WTC11 (cell line): ENCODE measurements around the gene MICA. TPM values are rescaled to one million over a fixed set of nuclear protein-coding genes. Genes with fewer than 3 reads are reported as not detected.
"Not testable (repeated sequence)": the region's sequence is repeated elsewhere in the genome, so short reads cannot be mapped to it uniquely, and the experiment has no call there.

Experiments used
- ATAC-seq: fragments of 200-7000 bp; cut with Tn5 transposase; 2 replicates; pipeline ENCODE4 v1.10.0; 2021; ENCODE audit warnings: mild to moderate bottlenecking, moderate library complexity
- CTCF ChIA-PET: fragments of 300-600 bp; sonication (Branson Sonifier 250); formaldehyde crosslinking; loops from one replicate; lab custom pipeline; 2021; ENCODE audit warnings: antibody characterized with exemption; lab: Charles Lee
- POLR2A ChIA-PET: fragments of 350-600 bp; sonication (Branson Sonifier 250); formaldehyde crosslinking; loops from one replicate; lab custom pipeline; 2021; ENCODE audit warnings: antibody characterized with exemption; lab: Charles Lee
- DNase-seq: peaks from one replicate; pipeline ENCODE4 v3.0.0; 2021; ENCODE audit warnings: low spot score
- H3K27ac Mint-ChIP-seq: 2 replicates; pipeline ENCODE4 v1.8.0; 2021; ENCODE audit warnings: mixed read lengths
- H3K27me3 Mint-ChIP-seq: 2 replicates; pipeline ENCODE4 v1.8.0; 2021; ENCODE audit warnings: low read depth, mild to moderate bottlenecking, moderate library complexity, mixed read lengths
- H3K36me3 Mint-ChIP-seq: 2 replicates; pipeline ENCODE4 v1.8.0; 2021; ENCODE audit warnings: mixed read lengths
- H3K4me1 Mint-ChIP-seq: 2 replicates; pipeline ENCODE4 v1.8.0; 2022; ENCODE audit warnings: mixed read lengths
- H3K4me3 Mint-ChIP-seq: 2 replicates; pipeline ENCODE4 v1.8.0; 2021; ENCODE audit warnings: mild to moderate bottlenecking, moderate library complexity, mixed read lengths
- H3K9me3 Mint-ChIP-seq: 2 replicates; pipeline ENCODE4 v1.8.0; 2021; ENCODE audit warnings: mixed read lengths
- ATF2 ChIP-seq: sonication (generic); formaldehyde crosslinking; IDR thresholded peaks from 2 replicates; pipeline ENCODE4 v1.8.1; 2022; ENCODE audit warnings: low read depth, missing genetic modification reagents, borderline replicate concordance
- ATF3 ChIP-seq: sonication (generic); formaldehyde crosslinking; conservative IDR thresholded peaks from 2 replicates; pipeline ENCODE4 v1.8.1; 2022; ENCODE audit warnings: mild to moderate bottlenecking, missing genetic modification reagents
- CREB1 ChIP-seq: sonication (generic); formaldehyde crosslinking; IDR thresholded peaks from 2 replicates; pipeline ENCODE4 v1.8.0; 2023; ENCODE audit warnings: mild to moderate bottlenecking, missing genetic modification reagents
- CREM ChIP-seq: sonication (generic); formaldehyde crosslinking; IDR thresholded peaks from 2 replicates; pipeline ENCODE4 v1.8.1; 2022; ENCODE audit warnings: mild to moderate bottlenecking, missing genetic modification reagents, moderate library complexity
- E2F1 ChIP-seq: sonication (generic); formaldehyde crosslinking; IDR thresholded peaks from 2 replicates; pipeline ENCODE4 v1.8.0; 2022; ENCODE audit warnings: mild to moderate bottlenecking, missing genetic modification reagents
- ELF4 ChIP-seq: sonication (generic); formaldehyde crosslinking; IDR thresholded peaks from 2 replicates; pipeline ENCODE4 v1.8.1; 2022; ENCODE audit warnings: low read depth, mild to moderate bottlenecking, moderate library complexity, missing genetic modification reagents
- ERG ChIP-seq: fragments of 250-450 bp; sonication (Bioruptor Pico); IDR thresholded peaks from 2 replicates; pipeline ENCODE4 v1.8.0; 2021; ENCODE audit warnings: mild to moderate bottlenecking
- ESRRA ChIP-seq: sonication (generic); formaldehyde crosslinking; IDR thresholded peaks from 2 replicates; pipeline ENCODE4 v1.8.1; 2022; ENCODE audit warnings: mild to moderate bottlenecking, missing genetic modification reagents, borderline replicate concordance
- MAX ChIP-seq: sonication (generic); formaldehyde crosslinking; IDR thresholded peaks from 2 replicates; pipeline ENCODE4 v1.8.0; 2022; ENCODE audit warnings: mild to moderate bottlenecking, missing genetic modification reagents
- MLX ChIP-seq: sonication (generic); formaldehyde crosslinking; IDR thresholded peaks from 2 replicates; pipeline ENCODE4 v1.8.1; 2023; ENCODE audit warnings: mild to moderate bottlenecking, missing genetic modification reagents, moderate library complexity
- NFATC4 ChIP-seq: fragments of 250-450 bp; sonication (Bioruptor Pico); IDR thresholded peaks from 2 replicates; pipeline ENCODE4 v1.9.0; 2021; ENCODE audit warnings: mild to moderate bottlenecking
- OVOL2 ChIP-seq: fragments of 250-450 bp; sonication (Bioruptor Pico); IDR thresholded peaks from 2 replicates; pipeline ENCODE4 v1.9.0; 2021; ENCODE audit warnings: mild to moderate bottlenecking, borderline replicate concordance
- PRDM15 ChIP-seq: sonication (generic); formaldehyde crosslinking; IDR thresholded peaks from 2 replicates; pipeline ENCODE4 v1.8.0; 2022; ENCODE audit warnings: missing genetic modification reagents
- SMAD3 ChIP-seq: sonication (generic); formaldehyde crosslinking; IDR thresholded peaks from 2 replicates; pipeline ENCODE4 v1.8.0; 2022; ENCODE audit warnings: missing genetic modification reagents, mild to moderate bottlenecking, borderline replicate concordance
- SMAD4 ChIP-seq: sonication (generic); formaldehyde crosslinking; IDR thresholded peaks from 2 replicates; pipeline ENCODE4 v1.8.0; 2022; ENCODE audit warnings: mild to moderate bottlenecking, missing genetic modification reagents
- SOX15 ChIP-seq: fragments of 250-450 bp; sonication (Bioruptor Pico); IDR thresholded peaks from 2 replicates; pipeline ENCODE4 v1.9.0; 2021; ENCODE audit warnings: mild to moderate bottlenecking
- TCF7 ChIP-seq: sonication (generic); formaldehyde crosslinking; IDR thresholded peaks from 2 replicates; pipeline ENCODE4 v1.8.0; 2022; ENCODE audit warnings: mild to moderate bottlenecking, low read depth, missing genetic modification reagents, moderate library complexity
- TP53 ChIP-seq: sonication (generic); formaldehyde crosslinking; IDR thresholded peaks from 2 replicates; pipeline ENCODE4 v1.8.1; 2023; ENCODE audit warnings: mild to moderate bottlenecking, missing genetic modification reagents
- total RNA-seq: library from RNA; stranded (reverse); gene quantifications from 3 replicates; pipeline ENCODE4 v1.2.3, GENCODE V29; 2021

MICA gene
- total RNA-seq, 1 experiment from 2014 or later, result 12.9 TPM

- ChIA-PET POLR2A (no interaction called here), CTCF (interaction anchor here (1.2 to 1.8 kb wide), 2 partner anchors 12 to 31 kb away, joined by 4 to 7 read pairs; no protein-coding TSS in a partner anchor)
- no peak for DNase-seq
- Mint-ChIP-seq H3K9me3 (peaks cover 36% of the 10 kb centered on the region), H3K27me3 (peaks cover 10% of the 10 kb centered on the region; the same call in 1 of the 2 replicates), H3K4me3 (no peak overlapping the region), H3K36me3 (peaks cover 8% of the 10 kb centered on the region), H3K4me1 (no peaks in the 10 kb centered on the region), H3K27ac (no peak overlapping the region)
- TF ChIP-seq ELF4 (CRISPR knock-in tag) (no peak), ATF2 (no peak), MAX (CRISPR knock-in tag) (no peak), NFATC4 (no peak), SMAD3 (CRISPR knock-in tag) (no peak), CREB1 (no peak), ERG (CRISPR knock-in tag) (no peak), SMAD4 (no peak), CREM (no peak)
- no peak for ATAC-seq
Measured at GRCh38 chr6:31430449-31430848, 27.1 kb downstream of the MICA start.

- H3K27ac Mint-ChIP-seq, H3K4me3 Mint-ChIP-seq, POLR2A ChIA-PET, H3K4me1 Mint-ChIP-seq, CTCF ChIA-PET, DNase-seq, ATAC-seq: not testable (repeated sequence)
- Mint-ChIP-seq H3K27me3 (peaks cover 27% of the 10 kb centered on the region), H3K9me3 (peaks cover 77% of the 10 kb centered on the region), H3K36me3 (peaks cover 38% of the 10 kb centered on the region)
Measured at GRCh38 chr6:31435051-31435450, 31.7 kb downstream of the MICA start.

- Mint-ChIP-seq H3K27me3 (peaks cover 39% of the 10 kb centered on the region), H3K27ac (no peak overlapping the region), H3K4me1 (peaks cover 13% of the 10 kb centered on the region), H3K36me3 (peaks cover 30% of the 10 kb centered on the region), H3K9me3 (peaks cover 60% of the 10 kb centered on the region), H3K4me3 (no peak overlapping the region)
- CTCF ChIA-PET, result no interaction called here
- no peak for ATAC-seq
- POLR2A ChIA-PET, result no interaction called here
- DNase-seq, result no peak
- TF ChIP-seq ATF3 (CRISPR knock-in tag) (no peak), E2F1 (no peak), SOX15 (CRISPR knock-in tag) (no peak), TP53 (CRISPR knock-in tag) (no peak), OVOL2 (CRISPR knock-in tag) (no peak), TCF7 (no peak), ESRRA (CRISPR knock-in tag) (no peak), PRDM15 (CRISPR knock-in tag) (no peak), MLX (CRISPR knock-in tag) (no peak)
Measured at GRCh38 chr6:31438222-31438621, 34.8 kb downstream of the MICA start.
